NCI-H524 treated with DMSO at 0.1 percent for 48 hours (cell line): ENCODE measurements around the gene SOX5.

Experiments used
- DNase-seq: peaks from one replicate; lab custom pipeline; 2025; lab: John Stamatoyannopoulos, UW

The SOX5 gene

GRCh38 chr12:23686095-23686494 is 263.4 kb downstream of the SOX5 start:
- no peak for DNase-seq

- no peak for DNase-seq
Observed at GRCh38 chr12:23684121-23684520, 265.3 kb downstream of the SOX5 start.

- DNase-seq = no peak
Observed at GRCh38 chr12:23681237-23681636, 268.2 kb downstream of the SOX5 start.

GRCh38 chr12:23674064-23674463 is 275.4 kb downstream of the SOX5 start:
- no peak for DNase-seq

- DNase-seq = no peak
Observed at GRCh38 chr12:23671881-23672280, 277.6 kb downstream of the SOX5 start.

GRCh38 chr12:23670684-23671083 is 278.8 kb downstream of the SOX5 start:
- DNase-seq = no peak

GRCh38 chr12:23669691-23670090 is 279.8 kb downstream of the SOX5 start:
- DNase-seq = no peak

GRCh38 chr12:23666866-23667265 is 282.6 kb downstream of the SOX5 start:
- no peak for DNase-seq

- DNase-seq = no peak
Observed at GRCh38 chr12:23662966-23663365, 286.5 kb downstream of the SOX5 start.

GRCh38 chr12:23659131-23659530 is 290.3 kb downstream of the SOX5 start:
- no peak for DNase-seq

GRCh38 chr12:23657598-23657997 is 291.9 kb downstream of the SOX5 start:
- DNase-seq = no peak

GRCh38 chr12:23655884-23656283 is 293.6 kb downstream of the SOX5 start:
- DNase-seq = no peak

GRCh38 chr12:23655112-23655511 is 294.4 kb downstream of the SOX5 start:
- DNase-seq = no peak

GRCh38 chr12:23648546-23648945 is 300.9 kb downstream of the SOX5 start:
- no peak for DNase-seq

GRCh38 chr12:23640754-23641153 is 308.7 kb downstream of the SOX5 start:
- DNase-seq = no peak

- DNase-seq = no peak
Observed at GRCh38 chr12:23634344-23634743, 315.1 kb downstream of the SOX5 start.

GRCh38 chr12:23631786-23632377 is 317.6 kb downstream of the SOX5 start:
- DNase-seq = no peak

- no peak for DNase-seq
Observed at GRCh38 chr12:23630524-23630923, 318.9 kb downstream of the SOX5 start.

- DNase-seq = no peak
Observed at GRCh38 chr12:23628806-23629205, 320.7 kb downstream of the SOX5 start.

- DNase-seq = no peak
Observed at GRCh38 chr12:23626791-23627190, 322.7 kb downstream of the SOX5 start.

- no peak for DNase-seq
Observed at GRCh38 chr12:23621900-23622299, 327.6 kb downstream of the SOX5 start.

GRCh38 chr12:23618718-23619117 is 330.8 kb downstream of the SOX5 start:
- DNase-seq = no peak

GRCh38 chr12:23617749-23618148 is 331.7 kb downstream of the SOX5 start:
- DNase-seq = peak; percentile 97

GRCh38 chr12:23614280-23614679 is 335.2 kb downstream of the SOX5 start:
- no peak for DNase-seq

GRCh38 chr12:23611320-23611719 is 338.1 kb downstream of the SOX5 start:
- no peak for DNase-seq
